Posterior vena cava (tissue), 2 donors: ENCODE results near the gene MRPL10. TPM values are rescaled to one million over a fixed set of nuclear protein-coding genes. Genes with fewer than 3 reads are reported as not detected.
A peak's percentile ranks its signal among the peaks of the same experiment; 100 is the strongest.

Experiments used
- DNase-seq: peaks from one replicate; pipeline ENCODE4 v3.0.0-alpha.2; 2020; ENCODE audit warnings: low spot score
- intact Hi-C, 2 donors: fragments of 100-400 bp; cut with DNase I; formaldehyde crosslinking; loops; one replicate each; pipeline versions ENCODE4 v1.14.1 to v1.14.2; 2022 to 2023
- total RNA-seq, 2 donors: library from RNA; stranded (reverse); fragmentation: NEBNext Ultra II Directional; extraction: Animal tissue kit (Norgen Biotek cat#: 25700); gene quantifications; one replicate each; pipeline ENCODE4 v1.2.1, GENCODE V29; 2021
- donor health status: DM: yes; HTN: yes; CAD: no.
- donor health status: DM: yes; HTN: yes; CAD: no.

The MRPL10 gene
- total RNA-seq, 2 donors from 2014 or later, result 23.9 to 28.6 TPM

DNA sequence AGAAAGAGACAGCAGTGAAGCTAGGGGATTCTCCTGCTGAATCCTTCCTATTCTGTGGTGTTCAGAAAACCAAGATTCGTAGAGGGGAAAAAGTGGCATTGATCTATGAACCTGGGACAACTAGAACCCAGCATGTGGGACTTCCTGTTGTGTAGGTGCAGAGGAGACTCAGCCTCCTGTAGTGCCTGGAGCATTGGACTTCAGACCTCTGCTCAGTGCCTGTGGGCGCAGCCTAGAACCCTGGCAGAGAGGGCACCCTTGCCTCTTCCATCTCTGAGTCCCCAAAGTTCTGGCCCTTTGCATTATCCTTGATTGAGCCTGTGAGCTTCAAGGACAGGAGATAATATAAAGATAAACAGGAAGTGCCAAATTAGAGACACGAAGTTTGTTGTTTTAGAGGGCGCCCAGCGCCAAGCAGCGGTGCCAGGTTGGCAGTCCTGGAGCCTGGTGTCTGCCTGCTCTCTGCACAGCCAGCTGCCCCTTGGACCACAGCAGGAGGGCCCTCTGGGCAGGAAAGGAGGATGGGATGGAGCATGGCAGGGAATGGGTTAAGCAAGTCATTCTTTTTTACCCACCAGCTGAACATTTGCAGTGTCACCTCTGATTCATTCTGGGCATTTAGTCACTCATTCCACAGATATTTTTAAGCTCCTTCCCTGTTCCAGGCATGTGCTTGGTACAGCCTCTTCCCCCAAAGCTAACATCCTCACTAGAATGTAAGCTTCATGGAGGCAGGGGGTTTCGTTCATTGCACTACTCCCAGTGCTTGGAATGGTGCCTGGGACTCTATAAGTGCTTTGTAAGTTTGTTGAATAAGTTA is 31.5 kb upstream of the MRPL10 start:
- intact Hi-C loops, result no loop called here
- no peak for DNase-seq

DNA sequence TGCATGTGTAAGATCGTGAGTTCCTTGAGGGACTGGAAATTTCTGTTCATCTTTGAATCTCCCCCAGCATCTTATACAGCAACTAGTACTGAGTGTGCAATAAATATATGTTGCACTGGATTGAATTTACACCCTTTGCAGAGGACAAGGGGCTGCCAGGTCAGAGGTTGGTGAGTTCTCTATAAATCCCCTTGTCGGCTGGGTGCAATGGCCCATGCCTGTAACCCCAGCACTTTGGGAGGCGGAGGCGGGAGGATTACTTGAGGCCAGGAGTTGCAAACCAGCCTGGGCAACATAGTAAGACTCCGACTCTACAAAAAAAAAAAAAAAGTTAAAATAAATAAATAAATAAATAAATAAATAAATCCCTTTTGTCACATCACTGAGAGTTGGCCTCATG is 29.0 kb upstream of the MRPL10 start:
- intact Hi-C loops, result no loop called here
- DNase-seq, result no peak

DNA sequence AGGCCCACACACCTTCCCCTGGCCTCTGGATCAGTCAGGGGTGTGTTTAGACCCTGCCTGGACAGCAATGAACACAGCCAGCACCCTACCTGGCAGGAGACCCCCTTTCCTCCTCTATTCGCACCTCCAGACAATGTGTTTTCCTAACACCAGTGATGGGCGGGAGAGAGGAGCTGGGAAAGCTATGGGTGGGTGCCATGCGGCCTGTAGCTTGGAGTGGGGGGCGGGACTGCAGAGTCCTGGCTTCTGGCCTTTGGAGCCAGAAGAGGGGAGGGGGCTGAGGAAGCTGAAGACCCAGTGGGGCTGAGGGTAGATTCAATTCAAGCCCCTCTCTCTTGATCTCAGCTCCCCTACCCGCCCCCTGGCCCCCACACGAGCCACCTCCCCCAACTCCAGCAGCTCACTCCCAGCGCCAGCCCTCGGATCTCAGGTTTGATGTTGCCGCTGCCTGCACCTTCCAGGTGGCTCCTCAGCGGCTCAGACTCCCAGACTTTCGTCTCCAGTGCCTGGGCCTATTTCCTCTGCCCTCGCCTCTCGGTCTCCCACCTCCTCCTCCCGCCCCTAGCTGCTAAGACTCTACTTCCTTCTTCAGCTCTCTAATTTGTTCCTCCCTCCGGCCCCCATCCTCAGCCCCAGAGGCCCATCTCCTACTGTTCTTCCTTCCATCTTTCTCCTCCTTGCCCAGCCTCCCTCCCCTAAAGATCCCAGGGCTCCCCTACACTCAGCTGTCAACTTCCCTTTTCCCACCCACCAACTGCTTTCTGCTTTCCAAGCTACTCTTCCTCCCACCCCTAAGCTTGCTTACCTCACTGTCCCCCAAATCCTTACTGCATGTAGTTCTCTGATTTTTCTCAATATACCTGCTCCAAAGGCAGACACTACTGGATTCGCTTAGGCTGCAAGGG is 26.5 kb upstream of the MRPL10 start:
- intact Hi-C loops, result no loop called here
- no peak for DNase-seq

DNA sequence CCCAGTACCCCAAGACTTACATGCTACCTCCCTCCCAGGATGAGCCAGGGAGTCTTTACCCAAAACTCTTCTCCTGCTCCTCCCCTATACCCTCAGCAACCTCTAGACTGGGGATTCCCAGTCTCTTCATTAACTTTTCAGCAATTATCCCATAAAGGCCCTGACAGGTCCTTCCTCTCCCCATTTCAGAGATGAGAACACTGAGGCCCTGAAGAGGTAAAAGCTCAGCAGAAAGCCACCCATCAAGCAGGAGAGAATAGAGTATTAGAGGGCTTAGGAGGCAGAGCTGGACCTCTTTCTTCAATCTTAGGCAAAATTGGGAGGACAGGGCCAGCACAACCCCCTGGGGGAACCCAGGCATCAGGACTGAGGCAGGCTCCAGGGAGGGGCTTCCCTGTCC is 25.5 kb upstream of the MRPL10 start:
- intact Hi-C loops, result no loop called here
- DNase-seq, result no peak

DNA sequence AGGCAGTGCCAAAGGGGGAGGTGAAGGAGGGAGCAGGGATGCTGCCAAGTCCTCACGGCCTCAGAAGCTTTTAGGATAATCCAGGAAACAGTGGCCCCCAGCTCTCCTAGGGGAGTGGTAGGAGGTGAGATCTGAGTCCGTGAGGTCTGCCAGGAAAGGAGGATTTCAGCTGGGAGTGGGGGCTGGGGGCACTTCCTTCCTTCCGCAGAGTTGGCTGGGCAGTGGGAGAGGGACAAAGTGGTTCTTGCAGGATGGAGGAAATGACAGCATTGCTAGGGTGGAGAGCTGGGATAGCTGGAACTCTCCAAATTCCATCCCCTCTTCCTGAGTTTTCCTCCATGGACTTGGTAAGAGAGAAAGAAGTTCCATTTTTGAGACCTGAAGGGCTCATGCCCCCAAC is 24.4 kb upstream of the MRPL10 start:
- intact Hi-C loops, result no loop called here
- no peak for DNase-seq

DNA sequence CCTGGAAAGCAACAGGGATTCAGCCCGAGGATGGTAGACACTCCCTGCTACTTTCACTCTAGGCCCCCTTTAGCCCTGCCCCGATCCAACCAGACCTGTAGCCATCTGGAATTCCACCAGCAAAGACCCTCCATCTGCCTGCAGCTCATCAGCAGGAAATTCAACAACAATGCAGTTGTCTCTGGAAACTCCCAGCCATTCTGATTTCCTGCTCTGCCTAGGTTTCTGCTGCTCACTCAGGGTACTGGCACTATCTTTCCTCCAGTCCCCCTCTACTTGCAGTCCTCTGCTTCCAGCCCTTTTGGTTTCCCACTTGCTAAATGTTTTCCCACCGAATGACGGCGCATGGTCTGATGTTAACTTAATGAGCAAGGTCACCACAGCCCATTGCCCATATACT is 22.3 kb upstream of the MRPL10 start:
- intact Hi-C loops, result no loop called here
- no peak for DNase-seq

DNA sequence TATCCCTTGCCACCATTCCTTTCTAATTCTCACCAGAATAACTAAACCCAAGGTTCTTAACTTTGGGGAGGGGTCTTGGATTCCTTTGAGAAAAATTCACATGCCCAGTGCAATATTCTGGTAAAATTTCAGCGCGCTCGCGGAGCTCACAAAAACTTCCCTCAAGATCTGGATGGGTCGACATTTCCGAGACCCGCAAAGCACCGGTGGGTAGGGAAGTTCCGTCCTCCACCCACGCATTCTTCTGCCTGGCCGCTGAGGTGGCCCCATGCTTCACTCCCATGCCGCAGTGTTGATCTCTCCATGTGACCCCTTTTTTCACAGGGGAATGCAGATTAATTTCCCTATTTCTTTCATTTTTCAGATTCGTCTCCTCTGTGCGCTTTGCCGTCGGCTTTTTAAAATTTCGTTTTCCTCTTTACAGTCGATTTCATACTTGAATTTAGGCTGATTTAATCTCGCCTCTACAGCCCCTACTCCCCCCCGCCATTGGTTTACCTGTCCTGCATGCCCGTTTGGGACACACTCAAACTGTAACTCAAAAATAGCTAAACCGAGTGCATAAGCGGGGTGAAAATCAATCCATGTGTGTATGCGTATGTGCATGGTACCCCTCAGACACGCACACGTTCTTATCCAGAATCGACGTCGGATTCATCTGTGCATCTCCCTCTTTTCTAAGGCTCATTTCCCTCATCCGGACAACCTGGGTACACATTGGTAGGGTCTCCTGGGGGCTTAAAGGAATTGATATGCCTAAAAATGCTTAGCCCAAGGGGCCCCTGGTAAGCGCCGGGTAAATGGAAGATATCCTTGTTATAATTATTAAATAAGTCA is 21.0 kb upstream of the MRPL10 start:
- DNase-seq, result no peak
- intact Hi-C loops, result no loop called here

DNA sequence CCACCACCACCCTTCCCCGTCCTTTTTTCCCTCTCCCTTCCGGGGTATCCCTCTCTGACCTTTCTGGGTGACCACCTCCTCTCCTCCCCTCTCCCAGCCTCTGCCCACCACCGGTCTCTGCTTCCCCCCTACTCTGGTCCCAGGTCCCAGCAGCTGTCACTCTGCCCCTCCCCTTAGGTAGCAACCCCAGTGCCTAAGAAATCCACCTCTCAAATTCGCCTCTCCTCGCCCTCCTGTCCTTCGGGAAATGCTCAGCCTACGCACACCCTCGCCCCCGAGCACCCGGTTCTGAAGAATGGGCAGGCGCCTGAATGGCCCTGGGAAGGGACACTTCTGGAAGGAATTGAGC is 20.4 kb upstream of the MRPL10 start:
- intact Hi-C loops, result no loop called here

DNA sequence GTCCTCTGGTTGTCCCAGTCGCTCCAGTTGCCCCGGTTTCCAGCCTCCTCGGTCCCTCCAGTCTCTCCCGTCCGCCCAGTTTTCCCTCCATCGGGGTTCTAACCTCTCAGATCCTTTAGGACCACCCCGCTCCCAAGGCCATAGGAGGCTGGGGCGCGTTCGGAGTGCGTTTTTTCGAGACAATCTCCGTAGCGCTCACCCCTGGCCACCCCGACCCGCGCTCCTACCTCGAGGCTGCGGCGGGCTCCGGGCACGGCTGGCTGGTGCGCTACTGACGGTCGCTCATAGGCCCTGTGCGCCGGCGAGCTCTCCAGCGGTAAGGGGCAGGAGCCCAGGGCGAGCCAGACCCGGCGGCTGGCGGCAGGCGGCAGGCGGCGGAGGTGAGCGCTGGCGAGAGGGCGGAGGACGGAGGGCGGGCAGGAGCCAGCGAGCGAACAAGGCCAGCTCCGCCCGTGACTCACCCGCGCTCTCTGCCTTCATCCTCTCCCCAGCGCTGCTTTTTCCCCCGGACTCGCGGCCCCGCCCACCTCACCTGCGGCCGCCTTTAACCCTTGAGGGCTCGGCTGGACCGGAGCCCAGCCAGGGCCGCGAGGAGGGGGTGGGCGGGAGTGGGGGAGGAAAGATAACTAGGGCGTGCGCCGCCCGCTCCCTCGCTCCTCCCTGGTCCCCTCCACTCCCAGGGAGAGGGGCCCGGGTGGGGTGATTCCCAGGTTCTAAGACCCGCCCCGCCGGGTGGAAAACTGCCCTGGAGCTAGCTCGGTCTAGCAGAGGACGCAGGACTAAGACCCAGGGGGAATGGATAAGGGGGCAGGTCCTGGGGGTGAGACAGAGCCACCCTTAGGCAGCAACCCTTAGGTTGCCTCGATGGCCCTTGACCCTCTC is 19.6 kb upstream of the MRPL10 start, which contains the start of gene SP6:
SP6 (minus strand) TSS at position 472 of the 882 bp plus-strand sequence. CDS start 2,734 bp downstream, outside the sequence.
- DNase-seq, result peak; percentile 86
- intact Hi-C loops, result no loop called here

More for the DNA sequence above, 20.4 kb upstream of the MRPL10 start:
- DNase-seq, result no peak

DNA sequence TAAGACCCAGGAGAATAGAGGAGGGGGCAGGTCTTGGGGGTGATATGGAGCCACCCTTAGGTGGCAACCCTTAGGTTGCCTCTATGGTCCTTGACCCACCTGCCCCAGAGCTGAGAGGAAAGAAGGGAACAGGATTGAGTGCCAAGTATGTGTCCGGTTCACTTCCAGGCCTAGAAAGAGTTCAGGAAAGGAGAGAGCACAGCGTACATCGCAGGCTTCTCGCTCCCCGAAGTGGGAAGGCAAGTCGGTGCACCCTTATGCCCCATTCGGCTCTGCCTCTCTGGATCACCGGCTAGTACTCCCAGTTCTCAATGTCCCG is 19.0 kb upstream of the MRPL10 start:
- no peak for DNase-seq
- intact Hi-C loops, result no loop called here

DNA sequence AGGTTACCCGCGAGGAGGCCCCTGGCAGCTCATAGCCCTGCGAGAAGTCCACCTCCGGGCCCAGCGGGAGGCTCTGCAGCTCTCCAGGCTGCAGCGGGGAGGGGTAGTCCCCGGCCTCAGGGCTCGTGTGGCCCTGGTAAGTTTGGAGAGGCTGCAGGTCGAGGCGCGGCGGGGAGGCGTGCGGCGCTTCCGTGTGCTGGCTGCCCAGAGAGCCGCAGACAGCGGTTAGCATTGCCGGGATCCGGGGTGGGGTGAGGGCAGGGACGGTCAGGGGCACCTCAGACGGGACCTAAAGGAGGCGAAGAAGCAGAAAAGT is 16.8 kb upstream of the MRPL10 start:
- DNase-seq, result no peak
- intact Hi-C loops, result loop anchor here in 1 of 2 donors (10.0 kb wide), 1 partner anchor 117 kb away; no protein-coding TSS in a partner anchor

DNA sequence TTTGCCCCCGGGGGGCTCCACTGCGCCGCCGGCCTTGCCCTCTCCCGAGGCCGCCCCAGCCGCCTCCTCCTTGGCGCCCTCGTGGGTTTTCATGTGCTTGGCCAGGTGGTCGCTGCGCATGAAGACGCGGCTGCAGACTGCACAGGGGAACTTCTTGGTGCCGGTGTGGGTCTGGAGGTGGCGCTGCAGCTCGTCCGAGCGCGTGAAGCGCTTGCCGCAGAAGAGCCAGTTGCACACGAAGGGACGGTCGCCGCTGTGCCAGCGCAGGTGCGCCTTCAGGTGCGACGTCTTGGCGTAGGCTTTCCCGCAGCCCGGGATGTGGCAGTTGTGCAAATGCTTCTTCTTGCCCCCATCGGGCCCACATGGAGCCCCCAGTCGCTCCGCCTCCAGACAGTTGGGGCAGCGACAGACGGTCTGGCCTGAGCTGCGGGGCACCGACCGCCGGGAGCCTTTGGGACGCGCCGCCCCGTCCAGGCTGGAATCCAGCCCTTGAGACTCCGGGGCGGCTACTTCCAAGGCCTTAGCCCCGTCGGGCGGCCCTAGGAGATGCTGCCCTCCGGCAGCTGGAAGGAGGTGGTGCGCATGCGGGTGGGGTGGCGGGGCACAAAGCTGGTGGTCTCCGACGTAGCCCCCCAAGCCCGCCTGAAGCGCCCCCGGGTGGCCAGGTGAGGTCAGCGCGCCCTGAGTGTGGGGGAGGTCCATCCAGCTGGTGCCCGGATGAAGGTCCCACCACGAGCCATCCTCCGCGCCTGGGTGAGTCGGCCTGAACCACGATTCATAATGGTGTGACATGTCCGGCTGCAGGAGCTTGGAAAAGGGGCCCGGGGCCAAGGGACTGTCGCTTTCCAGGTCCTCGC is 16.2 kb upstream of the MRPL10 start:
- intact Hi-C loops, result loop anchor here in 1 of 2 donors (10.0 kb wide), 1 partner anchor 117 kb away; no protein-coding TSS in a partner anchor
- no peak for DNase-seq

DNA sequence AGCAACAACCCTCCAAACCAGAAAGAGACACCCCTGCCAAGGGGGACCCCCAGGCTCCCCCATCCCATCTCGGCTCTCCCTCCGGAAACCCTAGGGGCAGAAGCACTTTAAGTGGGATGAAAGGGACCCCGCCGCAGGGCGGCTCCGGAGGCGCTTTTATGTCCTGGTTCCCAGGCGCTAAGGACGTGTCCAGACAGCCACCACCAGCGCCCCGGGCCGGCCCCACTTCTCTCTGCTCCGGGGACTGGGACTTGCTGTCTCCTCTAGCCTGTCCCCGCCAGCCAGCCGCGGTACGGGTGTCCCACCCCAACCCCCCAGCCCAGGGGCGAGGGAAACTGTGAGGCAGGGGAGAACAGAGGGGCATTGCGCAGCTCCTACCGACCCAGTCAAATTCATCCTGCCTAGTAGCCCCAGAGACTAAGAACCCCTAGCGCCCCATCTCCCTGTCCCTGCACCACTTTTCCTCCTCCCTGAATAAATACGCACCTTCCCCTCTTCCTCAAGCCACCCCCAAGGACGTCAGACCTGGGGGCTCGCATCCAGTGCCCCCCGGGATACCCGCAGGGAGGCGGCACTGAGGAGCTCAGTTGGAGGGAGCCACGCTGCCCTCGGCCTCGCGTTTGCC is 15.5 kb upstream of the MRPL10 start:
- no peak for DNase-seq
- intact Hi-C loops, result loop anchor here in 1 of 2 donors (10.0 kb wide), 1 partner anchor 118 kb away; no protein-coding TSS in a partner anchor

DNA sequence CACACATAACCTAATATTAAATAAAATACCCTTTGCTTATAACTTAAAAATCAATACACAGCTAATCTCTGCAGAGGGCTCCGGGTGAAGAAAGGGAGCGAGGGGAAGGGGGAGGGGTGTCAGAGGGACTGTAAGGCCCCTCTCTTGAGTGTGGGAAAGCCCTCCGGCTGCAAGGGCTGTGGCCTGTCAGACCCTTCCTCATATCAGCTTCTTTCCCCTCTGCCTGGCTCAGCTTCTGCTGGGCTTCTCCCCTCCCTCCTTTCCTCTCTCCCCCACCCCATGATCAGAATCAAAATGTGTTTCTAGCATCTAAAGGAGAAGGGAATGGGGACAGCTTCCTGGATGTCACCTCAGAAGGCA is 14.4 kb upstream of the MRPL10 start:
- intact Hi-C loops, result loop anchor here in 1 of 2 donors (2.0 to 10.0 kb wide), 2 partner anchors 43 to 119 kb away; no protein-coding TSS in a partner anchor
- DNase-seq, result no peak

DNA sequence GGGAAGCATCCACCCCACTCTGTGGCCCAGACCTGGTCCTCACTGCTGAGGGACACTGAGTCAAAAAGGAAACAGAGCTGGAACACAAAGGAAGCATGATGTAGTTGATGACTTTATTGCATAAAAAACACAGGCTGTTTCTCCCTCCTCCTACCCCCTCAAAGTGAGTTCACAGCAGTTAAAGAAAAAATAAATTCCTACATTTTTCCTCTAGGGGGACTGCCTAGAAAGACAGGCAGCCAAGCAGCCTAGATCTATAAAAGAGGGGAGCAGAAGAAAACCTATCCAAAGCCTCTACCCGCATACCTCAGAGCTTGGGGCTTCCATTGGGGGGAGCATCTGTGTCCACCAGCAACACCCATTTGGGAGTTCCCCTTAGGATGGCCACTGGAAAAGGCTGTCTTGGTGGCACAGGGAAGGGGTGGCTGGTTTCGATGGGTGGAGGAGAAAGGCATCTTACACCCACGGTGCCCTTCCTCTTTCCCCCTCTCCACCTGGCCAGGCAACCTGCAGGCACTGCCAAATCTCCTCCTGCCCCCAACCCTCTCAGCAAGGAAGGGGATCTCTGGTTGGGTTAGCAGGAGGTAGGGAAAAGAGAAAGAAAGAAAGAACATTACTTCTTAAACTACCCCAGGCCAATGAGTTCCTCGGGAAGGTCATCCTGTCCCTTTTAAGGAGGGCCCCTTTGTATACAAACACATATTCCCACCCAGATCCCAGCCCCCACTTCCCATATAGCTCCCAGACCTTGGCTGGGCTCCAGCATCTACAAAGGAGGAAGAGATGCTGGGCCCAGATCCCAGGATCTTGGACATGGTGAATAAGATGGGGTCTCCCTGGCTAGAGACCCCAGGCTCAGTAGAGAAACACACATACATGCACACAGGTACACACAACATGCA is 13.7 kb upstream of the MRPL10 start:
- DNase-seq, result no peak
- intact Hi-C loops, result loop anchor here in 1 of 2 donors (2.0 to 10.0 kb wide), 2 partner anchors 44 to 120 kb away; no protein-coding TSS in a partner anchor

DNA sequence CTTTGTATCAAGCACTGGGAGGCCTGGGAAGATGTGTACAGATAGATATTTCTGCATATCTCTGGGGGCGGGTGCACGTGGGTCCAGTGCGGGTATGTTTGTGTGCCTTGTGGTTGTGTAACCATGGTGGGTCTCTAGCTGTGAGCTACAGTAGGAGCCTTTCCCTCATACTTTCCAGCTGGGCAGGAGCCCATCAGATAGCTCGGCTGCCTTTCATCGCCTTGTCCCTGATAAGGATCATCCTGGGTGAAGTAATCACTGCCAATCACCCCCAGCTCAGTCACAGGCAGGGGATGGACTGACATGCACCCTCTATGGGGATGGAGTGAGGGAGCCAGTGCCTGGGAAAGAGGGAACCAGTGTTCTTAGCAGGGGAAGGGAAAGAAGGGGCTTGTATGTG is 12.9 kb upstream of the MRPL10 start:
- intact Hi-C loops, result loop anchor here in 1 of 2 donors (2.0 to 10.0 kb wide), 2 partner anchors 45 to 121 kb away; no protein-coding TSS in a partner anchor
- DNase-seq, result no peak
